ENCODE results near the gene SLC6A4. TPM values are rescaled to one million over a fixed set of nuclear protein-coding genes. Genes with fewer than 3 reads are reported as not detected.

SLC6A4 gene
- total RNA-seq, 1 experiment from 2014 or later = 0.30 TPM

DNA sequence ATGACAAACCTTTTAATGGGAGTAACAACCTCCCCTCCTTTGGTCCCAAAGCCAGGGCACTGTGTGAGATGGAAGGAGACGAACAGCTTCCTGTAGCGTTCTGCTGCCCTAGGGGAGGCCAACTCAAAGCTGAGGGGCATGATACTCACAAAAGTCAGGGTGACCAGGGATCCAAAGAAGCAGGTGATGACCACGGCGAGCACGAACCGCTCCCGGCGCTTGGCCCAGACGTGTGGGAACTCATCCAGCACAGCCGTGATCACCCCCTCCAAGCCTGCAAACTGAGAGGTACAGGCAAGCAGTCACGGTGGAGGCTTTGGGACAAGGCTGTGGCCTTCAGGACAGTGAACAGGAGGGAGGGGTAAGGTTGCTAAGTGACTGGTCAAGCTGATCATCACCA, 25.1 kb downstream of the SLC6A4 start:
- intact Hi-C loops (cut with micrococcal nuclease) = no loop called here
- RAD21 ChIA-PET (ENCODE audit: low non-redundant PET in 1 of 2, low total read pairs in 2 of 2, uncharacterized antibody in 2 of 2, unreplicated experiment in 2 of 2) = no interaction called here
- POLR2A ChIA-PET = no interaction called here
- ATAC-seq (no peak), DNase-seq (ENCODE audit: low read depth, low spot score) (no peak)
- Histone ChIP-seq H3K4me2 (ENCODE audit: low read length) (no peak overlapping the region), H3K27ac (ENCODE audit: low read depth, low read length) (no peak overlapping the region), H3K4me1 (ENCODE audit: control insufficient read depth in 1 of 2, insufficient read depth in 2 of 2, low read length in 2 of 2) (no peaks in the 10 kb centered on the region), H3K36me3 (ENCODE audit: control insufficient read depth in 1 of 2, insufficient read depth in 2 of 2, low read length in 2 of 2) (no peaks in the 10 kb centered on the region), H4K20me1 (ENCODE audit: insufficient read depth) (no peaks in the 10 kb centered on the region), H3K27me3 (ENCODE audit: insufficient read depth, low read length) (no peaks in the 10 kb centered on the region), H3K4me3 (replicated peaks in 1 of 2; ENCODE audit: low read depth in 1 of 2, low read length in 2 of 2) (no peak overlapping the region), H3K9me2 (ENCODE audit: insufficient read depth) (no peaks in the 10 kb centered on the region), H3K9ac (ENCODE audit: low read length) (no peak overlapping the region), H3K79me2 (ENCODE audit: insufficient read depth, low read length) (no peaks in the 10 kb centered on the region), H2AFZ (ENCODE audit: low read depth, low read length, poor library complexity, severe bottlenecking) (no peak overlapping the region), H3K9me3 (ENCODE audit: control insufficient read depth in 1 of 2, insufficient read depth in 1 of 2, low read depth in 1 of 2, low read length in 2 of 2) (no peaks in the 10 kb centered on the region)
- CTCF ChIA-PET = no interaction called here
- no peak for TF ChIP-seq SRF (IDR thresholded peaks at IDR 0.05; ENCODE audit: low read depth)
- TF ChIP-seq, protein P1, sequence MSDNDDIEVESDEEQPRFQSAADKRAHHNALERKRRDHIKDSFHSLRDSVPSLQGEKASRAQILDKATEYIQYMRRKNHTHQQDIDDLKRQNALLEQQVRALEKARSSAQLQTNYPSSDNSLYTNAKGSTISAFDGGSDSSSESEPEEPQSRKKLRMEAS (IDR thresholded peaks at IDR 0.05) = no peak
- no TSS peak for BruUV-seq (replicated peaks)

DNA sequence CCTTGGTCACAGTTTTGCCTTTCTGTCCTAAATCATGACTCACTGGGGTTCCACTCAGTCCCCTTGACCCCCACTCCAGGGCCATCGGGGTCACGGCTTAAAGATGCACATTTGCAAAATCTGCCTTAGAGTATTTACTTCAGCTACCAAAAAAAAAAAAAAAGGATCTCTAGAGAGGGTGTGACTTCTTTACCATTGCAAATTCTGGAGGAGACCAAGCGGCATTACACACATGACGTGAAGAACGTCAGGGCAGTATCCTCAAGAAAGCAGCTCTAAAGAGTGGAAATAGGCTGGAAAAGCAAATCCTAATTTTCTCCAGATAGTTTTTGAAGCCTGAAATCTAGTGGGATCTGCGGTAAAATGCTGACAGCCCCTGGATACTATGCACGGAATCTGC, 25.6 kb downstream of the SLC6A4 start:
- Histone ChIP-seq H3K9me3 (ENCODE audit: control insufficient read depth in 1 of 2, insufficient read depth in 1 of 2, low read depth in 1 of 2, low read length in 2 of 2) (no peaks in the 10 kb centered on the region), H3K27ac (ENCODE audit: low read depth, low read length) (no peak overlapping the region), H3K36me3 (ENCODE audit: control insufficient read depth in 1 of 2, insufficient read depth in 2 of 2, low read length in 2 of 2) (no peaks in the 10 kb centered on the region), H3K79me2 (ENCODE audit: insufficient read depth, low read length) (no peaks in the 10 kb centered on the region), H3K27me3 (ENCODE audit: insufficient read depth, low read length) (no peaks in the 10 kb centered on the region), H3K9me2 (ENCODE audit: insufficient read depth) (no peaks in the 10 kb centered on the region), H3K4me1 (ENCODE audit: control insufficient read depth in 1 of 2, insufficient read depth in 2 of 2, low read length in 2 of 2) (no peaks in the 10 kb centered on the region), H3K4me2 (ENCODE audit: low read length) (no peak overlapping the region), H4K20me1 (ENCODE audit: insufficient read depth) (no peaks in the 10 kb centered on the region), H3K4me3 (replicated peaks in 1 of 2; ENCODE audit: low read depth in 1 of 2, low read length in 2 of 2) (no peak overlapping the region), H3K9ac (ENCODE audit: low read length) (no peak overlapping the region), H2AFZ (ENCODE audit: low read depth, low read length, poor library complexity, severe bottlenecking) (no peak overlapping the region)
- DNase-seq (ENCODE audit: low read depth, low spot score) (no peak), ATAC-seq (no peak)
- ChIA-PET CTCF (no interaction called here), RAD21 (ENCODE audit: low non-redundant PET in 1 of 2, low total read pairs in 2 of 2, uncharacterized antibody in 2 of 2, unreplicated experiment in 2 of 2) (no interaction called here), POLR2A (no interaction called here)
- TF ChIP-seq CEBPB (IDR thresholded peaks at IDR 0.05; ENCODE audit: low read depth) (no peak), CBX3 (IDR thresholded peaks at IDR 0.05; ENCODE audit: low read depth) (no peak), EGR1 (IDR thresholded peaks at IDR 0.05; ENCODE audit: low read depth) (no peak), ZNF274 (IDR thresholded peaks at IDR 0.05; ENCODE audit: low read depth, low read length) (no peak), JUND (IDR thresholded peaks at IDR 0.05) (no peak), ELF1 (IDR thresholded peaks at IDR 0.05; ENCODE audit: borderline replicate concordance, low read depth) (no peak), ZFX (IDR thresholded peaks at IDR 0.05) (no peak), SP1 (IDR thresholded peaks at IDR 0.05; ENCODE audit: low read depth) (no peak), TCF7L2 (IDR thresholded peaks at IDR 0.05; ENCODE audit: borderline replicate concordance, extremely low read depth, insufficient read depth, insufficient read length) (no peak), POLR2AphosphoS5 (IDR thresholded peaks at IDR 0.05; ENCODE audit: low read depth, low read length) (no peak), RAD21 (IDR thresholded peaks at IDR 0.05; ENCODE audit: low read depth) (no peak), EZH2 (IDR thresholded peaks at IDR 0.05) (no peak), SRF (IDR thresholded peaks at IDR 0.05; ENCODE audit: low read depth) (no peak)
- TF ChIP-seq, protein P2, sequence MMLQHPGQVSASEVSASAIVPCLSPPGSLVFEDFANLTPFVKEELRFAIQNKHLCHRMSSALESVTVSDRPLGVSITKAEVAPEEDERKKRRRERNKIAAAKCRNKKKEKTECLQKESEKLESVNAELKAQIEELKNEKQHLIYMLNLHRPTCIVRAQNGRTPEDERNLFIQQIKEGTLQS (IDR thresholded peaks at IDR 0.05) = no peak
- TF ChIP-seq, protein P3, sequence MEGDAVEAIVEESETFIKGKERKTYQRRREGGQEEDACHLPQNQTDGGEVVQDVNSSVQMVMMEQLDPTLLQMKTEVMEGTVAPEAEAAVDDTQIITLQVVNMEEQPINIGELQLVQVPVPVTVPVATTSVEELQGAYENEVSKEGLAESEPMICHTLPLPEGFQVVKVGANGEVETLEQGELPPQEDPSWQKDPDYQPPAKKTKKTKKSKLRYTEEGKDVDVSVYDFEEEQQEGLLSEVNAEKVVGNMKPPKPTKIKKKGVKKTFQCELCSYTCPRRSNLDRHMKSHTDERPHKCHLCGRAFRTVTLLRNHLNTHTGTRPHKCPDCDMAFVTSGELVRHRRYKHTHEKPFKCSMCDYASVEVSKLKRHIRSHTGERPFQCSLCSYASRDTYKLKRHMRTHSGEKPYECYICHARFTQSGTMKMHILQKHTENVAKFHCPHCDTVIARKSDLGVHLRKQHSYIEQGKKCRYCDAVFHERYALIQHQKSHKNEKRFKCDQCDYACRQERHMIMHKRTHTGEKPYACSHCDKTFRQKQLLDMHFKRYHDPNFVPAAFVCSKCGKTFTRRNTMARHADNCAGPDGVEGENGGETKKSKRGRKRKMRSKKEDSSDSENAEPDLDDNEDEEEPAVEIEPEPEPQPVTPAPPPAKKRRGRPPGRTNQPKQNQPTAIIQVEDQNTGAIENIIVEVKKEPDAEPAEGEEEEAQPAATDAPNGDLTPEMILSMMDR (IDR thresholded peaks at IDR 0.05 in 2 of 3, conservative IDR thresholded peaks at IDR 0.05 in 1 of 3; ENCODE audit: borderline replicate concordance in 1 of 3, insufficient read depth in 1 of 3, low read depth in 2 of 3, low read length in 2 of 3) = no peak
- TF ChIP-seq, protein P4, sequence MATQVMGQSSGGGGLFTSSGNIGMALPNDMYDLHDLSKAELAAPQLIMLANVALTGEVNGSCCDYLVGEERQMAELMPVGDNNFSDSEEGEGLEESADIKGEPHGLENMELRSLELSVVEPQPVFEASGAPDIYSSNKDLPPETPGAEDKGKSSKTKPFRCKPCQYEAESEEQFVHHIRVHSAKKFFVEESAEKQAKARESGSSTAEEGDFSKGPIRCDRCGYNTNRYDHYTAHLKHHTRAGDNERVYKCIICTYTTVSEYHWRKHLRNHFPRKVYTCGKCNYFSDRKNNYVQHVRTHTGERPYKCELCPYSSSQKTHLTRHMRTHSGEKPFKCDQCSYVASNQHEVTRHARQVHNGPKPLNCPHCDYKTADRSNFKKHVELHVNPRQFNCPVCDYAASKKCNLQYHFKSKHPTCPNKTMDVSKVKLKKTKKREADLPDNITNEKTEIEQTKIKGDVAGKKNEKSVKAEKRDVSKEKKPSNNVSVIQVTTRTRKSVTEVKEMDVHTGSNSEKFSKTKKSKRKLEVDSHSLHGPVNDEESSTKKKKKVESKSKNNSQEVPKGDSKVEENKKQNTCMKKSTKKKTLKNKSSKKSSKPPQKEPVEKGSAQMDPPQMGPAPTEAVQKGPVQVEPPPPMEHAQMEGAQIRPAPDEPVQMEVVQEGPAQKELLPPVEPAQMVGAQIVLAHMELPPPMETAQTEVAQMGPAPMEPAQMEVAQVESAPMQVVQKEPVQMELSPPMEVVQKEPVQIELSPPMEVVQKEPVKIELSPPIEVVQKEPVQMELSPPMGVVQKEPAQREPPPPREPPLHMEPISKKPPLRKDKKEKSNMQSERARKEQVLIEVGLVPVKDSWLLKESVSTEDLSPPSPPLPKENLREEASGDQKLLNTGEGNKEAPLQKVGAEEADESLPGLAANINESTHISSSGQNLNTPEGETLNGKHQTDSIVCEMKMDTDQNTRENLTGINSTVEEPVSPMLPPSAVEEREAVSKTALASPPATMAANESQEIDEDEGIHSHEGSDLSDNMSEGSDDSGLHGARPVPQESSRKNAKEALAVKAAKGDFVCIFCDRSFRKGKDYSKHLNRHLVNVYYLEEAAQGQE (IDR thresholded peaks at IDR 0.05; ENCODE audit: low read depth) = no peak
- TF ChIP-seq, protein P1 (IDR thresholded peaks at IDR 0.05) = no peak
- no TSS peak for BruUV-seq (replicated peaks)
- intact Hi-C loops (cut with micrococcal nuclease) = no loop called here
